Measurements from ENCODE around the gene TAOK3. TPM values are rescaled to one million over a fixed set of nuclear protein-coding genes. Genes with fewer than 3 reads are reported as not detected.

TAOK3 gene
- total RNA-seq, 1 experiment from 2014 or later, result 39.1 TPM

DNA sequence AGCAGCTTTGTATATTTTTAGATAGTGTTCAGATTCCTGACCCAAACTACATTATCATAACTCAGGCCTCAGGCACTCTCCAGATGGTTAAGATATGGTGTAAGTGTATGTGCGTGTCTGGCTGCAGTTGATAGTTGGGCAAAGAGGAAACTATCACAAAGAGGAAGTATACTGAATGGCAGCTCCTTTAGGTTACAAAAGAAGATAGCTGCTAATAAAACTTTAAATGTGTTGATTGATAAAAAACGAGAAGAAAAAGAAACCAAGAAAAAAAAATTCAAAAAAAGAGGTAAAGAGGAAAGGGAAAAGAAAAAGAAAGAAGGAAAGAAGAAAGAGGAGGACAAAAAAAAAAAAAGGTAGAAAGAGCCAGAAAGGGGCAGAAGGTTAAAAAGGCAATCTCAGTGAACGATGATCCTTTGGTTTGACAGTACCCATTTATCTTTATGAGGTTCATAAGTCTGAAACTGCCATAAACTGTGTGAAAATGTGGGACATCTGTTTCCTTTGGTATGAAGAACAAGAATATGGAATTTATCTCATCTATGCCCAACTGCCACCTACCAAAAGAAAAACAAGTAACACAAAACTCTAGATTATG lies 42.2 kb downstream of the TAOK3 start:
- H3K27me3 Mint-ChIP-seq (ENCODE audit: unreplicated experiment), result no peaks in the 10 kb centered on the region
- CTCF ChIA-PET, result interaction anchor here (0.6 to 0.7 kb wide), 2 partner anchors 10 to 64 kb away, joined by 4 read pairs; no protein-coding TSS in a partner anchor
- H3K4me3 Mint-ChIP-seq (ENCODE audit: low read depth, unreplicated experiment), result no peak overlapping the region
- BruUV-seq (replicated peaks), result no TSS peak
- H3K9me3 Mint-ChIP-seq (ENCODE audit: low read depth, unreplicated experiment), result no peaks in the 10 kb centered on the region
- H3K27ac Mint-ChIP-seq (ENCODE audit: unreplicated experiment), result no peak overlapping the region
- H3K4me1 Mint-ChIP-seq (ENCODE audit: low read depth, unreplicated experiment), result peaks cover 20% of the 10 kb centered on the region
- no peak for DNase-seq
- no peak for TF ChIP-seq CTCF (IDR thresholded peaks at IDR 0.05; ENCODE audit: unreplicated experiment)
- no peaks in the 10 kb centered on the region for H3K36me3 Mint-ChIP-seq (ENCODE audit: insufficient read depth, unreplicated experiment)
- intact Hi-C loops (cut with micrococcal nuclease; ENCODE audit: unreplicated experiment), result no loop called here

DNA sequence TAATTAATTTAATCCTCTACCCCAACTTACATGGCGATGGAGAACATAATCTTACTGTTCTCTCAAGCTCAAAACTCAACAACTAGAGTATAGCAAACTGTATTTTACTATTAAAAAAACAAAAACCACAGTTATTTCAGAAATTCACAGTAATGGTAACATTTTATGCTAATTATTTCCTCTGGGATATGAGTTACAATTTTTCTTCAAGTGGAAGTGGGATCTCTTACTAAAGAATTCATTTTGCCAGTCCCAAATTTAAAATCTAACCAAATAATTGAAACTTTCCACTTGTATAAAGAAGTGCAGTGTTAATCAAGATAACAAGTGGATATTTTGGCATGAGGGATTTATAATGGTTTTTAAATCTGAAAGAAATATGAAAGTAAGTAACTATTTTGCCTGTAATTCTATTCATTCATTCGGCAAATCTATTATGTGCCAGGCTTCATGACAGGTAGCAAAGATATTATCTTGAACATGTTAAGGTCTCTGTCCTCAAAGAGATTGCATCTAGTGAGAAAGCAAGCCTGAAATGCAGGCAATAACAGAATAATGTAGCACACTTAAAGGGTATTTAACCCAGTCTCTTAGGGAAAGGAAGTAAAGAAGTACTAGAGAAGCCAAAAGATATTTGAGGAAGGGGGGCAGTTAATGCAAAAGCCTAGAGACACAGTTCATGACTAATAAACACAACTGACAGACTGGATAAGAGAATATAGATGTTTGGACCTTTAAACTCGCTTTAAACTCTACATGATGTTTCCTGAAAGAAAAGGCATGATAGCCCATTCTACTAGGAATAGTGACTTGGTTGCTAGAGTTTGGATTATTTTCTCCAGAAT lies 44.0 kb downstream of the TAOK3 start:
- BruUV-seq (replicated peaks), result no TSS peak
- CTCF ChIA-PET, result no interaction called here
- no peaks in the 10 kb centered on the region for H3K27me3 Mint-ChIP-seq (ENCODE audit: unreplicated experiment)
- no peak for DNase-seq
- TF ChIP-seq CTCF (IDR thresholded peaks at IDR 0.05; ENCODE audit: unreplicated experiment), result no peak
- H3K9me3 Mint-ChIP-seq (ENCODE audit: low read depth, unreplicated experiment), result no peaks in the 10 kb centered on the region
- no peak overlapping the region for H3K27ac Mint-ChIP-seq (ENCODE audit: unreplicated experiment)
- no peaks in the 10 kb centered on the region for H3K36me3 Mint-ChIP-seq (ENCODE audit: insufficient read depth, unreplicated experiment)
- peaks cover 15% of the 10 kb centered on the region for H3K4me1 Mint-ChIP-seq (ENCODE audit: low read depth, unreplicated experiment)
- no peak overlapping the region for H3K4me3 Mint-ChIP-seq (ENCODE audit: low read depth, unreplicated experiment)
- intact Hi-C loops (cut with micrococcal nuclease; ENCODE audit: unreplicated experiment), result no loop called here

GRCh38 chr12:118327391-118327790 lies 45.3 kb downstream of the TAOK3 start:
- no peak for DNase-seq
- H3K4me3 Mint-ChIP-seq (ENCODE audit: low read depth, unreplicated experiment), result no peak overlapping the region
- CTCF ChIA-PET, result no interaction called here
- H3K27me3 Mint-ChIP-seq (ENCODE audit: unreplicated experiment), result no peaks in the 10 kb centered on the region
- H3K9me3 Mint-ChIP-seq (ENCODE audit: low read depth, unreplicated experiment), result no peaks in the 10 kb centered on the region
- H3K27ac Mint-ChIP-seq (ENCODE audit: unreplicated experiment), result no peak overlapping the region
- H3K4me1 Mint-ChIP-seq (ENCODE audit: low read depth, unreplicated experiment), result peaks cover 2% of the 10 kb centered on the region
- intact Hi-C loops (cut with micrococcal nuclease; ENCODE audit: unreplicated experiment), result no loop called here
- H3K36me3 Mint-ChIP-seq (ENCODE audit: insufficient read depth, unreplicated experiment), result no peaks in the 10 kb centered on the region
- BruUV-seq (replicated peaks), result no TSS peak
- TF ChIP-seq CTCF (IDR thresholded peaks at IDR 0.05; ENCODE audit: unreplicated experiment), result no peak

DNA sequence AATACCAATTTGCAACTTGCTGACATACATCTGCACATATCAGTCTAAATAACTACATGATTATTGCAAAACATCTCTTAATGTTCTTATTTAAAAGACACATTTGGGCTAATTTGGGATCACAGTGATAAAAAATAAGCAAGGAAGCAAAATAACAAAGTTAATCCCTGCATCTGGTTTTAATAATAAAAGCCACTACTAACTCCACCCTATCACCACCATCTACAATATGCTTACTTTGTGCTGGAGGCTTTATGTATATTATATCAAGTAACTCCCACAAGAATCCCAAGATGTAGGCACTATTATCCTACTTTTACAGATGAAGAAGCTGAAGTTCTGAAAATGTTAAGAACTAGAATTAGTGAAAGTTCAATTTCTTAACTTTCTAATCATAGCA lies 45.7 kb downstream of the TAOK3 start:
- H3K27ac Mint-ChIP-seq (ENCODE audit: unreplicated experiment), result no peak overlapping the region
- intact Hi-C loops (cut with micrococcal nuclease; ENCODE audit: unreplicated experiment), result no loop called here
- DNase-seq, result no peak
- no peak for TF ChIP-seq CTCF (IDR thresholded peaks at IDR 0.05; ENCODE audit: unreplicated experiment)
- H3K27me3 Mint-ChIP-seq (ENCODE audit: unreplicated experiment), result no peaks in the 10 kb centered on the region
- no peaks in the 10 kb centered on the region for H3K9me3 Mint-ChIP-seq (ENCODE audit: low read depth, unreplicated experiment)
- CTCF ChIA-PET, result no interaction called here
- H3K36me3 Mint-ChIP-seq (ENCODE audit: insufficient read depth, unreplicated experiment), result no peaks in the 10 kb centered on the region
- H3K4me1 Mint-ChIP-seq (ENCODE audit: low read depth, unreplicated experiment), result no peaks in the 10 kb centered on the region
- no TSS peak for BruUV-seq (replicated peaks)
- no peak overlapping the region for H3K4me3 Mint-ChIP-seq (ENCODE audit: low read depth, unreplicated experiment)
